ENCODE results near the gene EPHB2.

Gene EPHB2

GRCh38 chr1:22710701-22711049, at the start of gene EPHB2:
EPHB2 (plus strand) TSS chr1:22710839; CDS start chr1:22710983, 144 bp downstream.
- H3K9me3 ChIP-seq (ENCODE audit: control insufficient read depth, insufficient read depth, low read depth, low read length), result no peaks in the 10 kb centered on the region
- H3K4me3 ChIP-seq (ENCODE audit: low read depth, low read length), result peak within 1 kb of the TSS; percentile 45
- H3K36me3 ChIP-seq (ENCODE audit: control insufficient read depth in 2 of 2, insufficient read depth in 1 of 2, low read length in 2 of 2), result peaks cover 0 to 3% of the 10 kb centered on the region in 2 experiments; a peak in 1 of 3 replicates
- H3K4me1 ChIP-seq (ENCODE audit: control insufficient read depth, insufficient read depth, low read length), result peaks cover 2% of the 10 kb centered on the region; the same call in 1 of the 2 replicates
- H3K27ac ChIP-seq (ENCODE audit: extremely low read depth, low read depth, low read length), result peak within 1 kb of the TSS; percentile 90
- ChIA-PET CTCF (no interaction called here), POLR2A (no interaction called here)
- TF ChIP-seq ZNF510 (tag by site-specific recombination; IDR thresholded peaks at IDR 0.05; ENCODE audit: insufficient replicate concordance) (no peak), ZNF610 (tag by site-specific recombination; IDR thresholded peaks at IDR 0.05; ENCODE audit: borderline replicate concordance) (no peak), ZNF639 (tag by site-specific recombination; IDR thresholded peaks at IDR 0.05) (no peak), ZNF580 (tag by site-specific recombination; IDR thresholded peaks at IDR 0.05) (no peak), ZNF146 (tag by site-specific recombination; IDR thresholded peaks at IDR 0.05) (no peak), ZBTB49 (tag by site-specific recombination; IDR thresholded peaks at IDR 0.05; ENCODE audit: low read depth) (no peak), INSM2 (tag by site-specific recombination; IDR thresholded peaks at IDR 0.05) (no peak)

- CTCF ChIA-PET, result interaction anchor here (1.1 kb wide), 2 partner anchors 11 to 12 kb away, joined by 3 to 5 read pairs; no protein-coding TSS in a partner anchor
- H3K9me3 ChIP-seq (ENCODE audit: control insufficient read depth, insufficient read depth, low read depth, low read length), result no peaks in the 10 kb centered on the region
- no peak for TF ChIP-seq SETDB1 (IDR thresholded peaks at IDR 0.05; ENCODE audit: insufficient read length, low read length)
- TF ChIP-seq MEIS1 (CRISPR knock-in tag; IDR thresholded peaks at IDR 0.05; ENCODE audit: borderline replicate concordance), result no peak
- no peak for TF ChIP-seq PRDM1 (tag by site-specific recombination; IDR thresholded peaks at IDR 0.05)
- TF ChIP-seq ZNF16 (tag by site-specific recombination; IDR thresholded peaks at IDR 0.05; ENCODE audit: low read depth), result peak; percentile 65; the same call in 1 of the 2 replicates
- no peaks in the 10 kb centered on the region for H3K4me1 ChIP-seq (ENCODE audit: control insufficient read depth, insufficient read depth, low read length)
- no peak overlapping the region for H3K27ac ChIP-seq (ENCODE audit: extremely low read depth, low read depth, low read length)
- POLR2A ChIA-PET, result no interaction called here
- H3K4me3 ChIP-seq (ENCODE audit: low read depth, low read length), result no peak overlapping the region
- H3K36me3 ChIP-seq (ENCODE audit: control insufficient read depth in 2 of 2, insufficient read depth in 1 of 2, low read length in 2 of 2), result no peaks in the 10 kb centered on the region
Measured at GRCh38 chr1:22661880-22662279, 48.8 kb upstream of the EPHB2 start.

- CTCF ChIA-PET, result interaction anchor here (1.0 to 1.1 kb wide), 3 partner anchors 10 to 41 kb away, joined by 3 to 5 read pairs (median 3); no protein-coding TSS in a partner anchor
Measured at GRCh38 chr1:22662318-22662717, 48.3 kb upstream of the EPHB2 start.

More at GRCh38 chr1:22662318-22662717, 48.3 kb upstream of the EPHB2 start:
- Histone ChIP-seq H3K36me3 (ENCODE audit: control insufficient read depth in 2 of 2, insufficient read depth in 1 of 2, low read length in 2 of 2) (no peaks in the 10 kb centered on the region), H3K4me3 (ENCODE audit: low read depth, low read length) (no peak overlapping the region), H3K27ac (ENCODE audit: extremely low read depth, low read depth, low read length) (no peak overlapping the region), H3K4me1 (ENCODE audit: control insufficient read depth, insufficient read depth, low read length) (no peaks in the 10 kb centered on the region), H3K9me3 (ENCODE audit: control insufficient read depth, insufficient read depth, low read depth, low read length) (no peaks in the 10 kb centered on the region)
- TF ChIP-seq ZNF146 (tag by site-specific recombination; IDR thresholded peaks at IDR 0.05) (no peak), ZNF529 (tag by site-specific recombination; IDR thresholded peaks at IDR 0.05; ENCODE audit: insufficient replicate concordance) (no peak), TSHZ1 (tag by site-specific recombination; IDR thresholded peaks at IDR 0.05; ENCODE audit: borderline replicate concordance) (peak; percentile 44; the same call in 1 of the 2 replicates), SP2 (tag by site-specific recombination; IDR thresholded peaks at IDR 0.05) (peak; percentile 83), PRDM6 (tag by site-specific recombination; IDR thresholded peaks at IDR 0.05) (no peak)
- POLR2A ChIA-PET, result no interaction called here

All from HEK293 (cell line).